GM19324 (cell line): ENCODE measurements around the gene FAM174A.
"Not testable (repeated sequence)": the region's sequence is repeated elsewhere in the genome, so short reads cannot be mapped to it uniquely, and the experiment has no call there.

Experiments used
- ATAC-seq: cut with Tn5 transposase; IDR thresholded peaks from one replicate; pipeline ENCODE4 v1.9.1; 2021; ENCODE audit warnings: mild to moderate bottlenecking, moderate library complexity; ENCODE audit not compliant: unreplicated experiment, low FRiP score

Gene FAM174A

DNA sequence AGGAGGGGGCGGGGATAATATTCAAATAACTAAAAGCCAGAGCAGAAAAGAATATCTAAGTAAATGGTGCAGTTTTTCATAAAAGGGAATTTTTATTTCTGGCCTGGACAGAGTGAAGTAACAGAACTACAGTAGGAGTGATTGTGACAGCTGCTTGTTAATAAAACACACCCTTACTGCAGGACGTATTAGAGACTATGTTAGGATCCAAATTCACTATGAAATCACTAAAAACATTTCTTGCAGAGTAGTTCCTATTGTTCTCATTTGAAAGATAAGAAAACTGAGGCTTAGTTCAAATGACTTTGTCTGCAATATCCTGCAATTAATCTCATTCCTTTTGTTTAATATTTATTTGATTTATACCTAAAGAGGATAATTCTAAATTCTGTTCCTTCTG lies 39.5 kb downstream of the FAM174A start:
- ATAC-seq, result no peak

DNA sequence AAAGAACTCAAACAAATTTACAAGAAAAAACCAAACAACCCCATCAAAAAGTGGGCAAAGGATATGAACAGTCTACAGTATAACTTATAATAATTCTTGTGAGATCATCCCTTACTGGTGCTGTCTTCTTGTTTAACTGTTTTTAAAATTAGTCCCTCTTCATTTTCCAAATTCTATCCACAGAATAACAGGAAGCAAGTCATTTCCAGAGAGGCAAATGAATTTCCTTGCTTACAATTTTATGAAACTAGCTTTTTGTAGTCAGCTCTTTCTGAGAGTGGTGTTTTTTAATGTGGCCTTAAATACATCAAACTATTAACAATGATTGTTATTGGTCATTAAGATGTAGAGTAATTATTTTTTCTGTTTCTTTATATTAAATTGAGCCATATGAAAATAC lies 40.6 kb downstream of the FAM174A start:
- ATAC-seq, result no peak

DNA sequence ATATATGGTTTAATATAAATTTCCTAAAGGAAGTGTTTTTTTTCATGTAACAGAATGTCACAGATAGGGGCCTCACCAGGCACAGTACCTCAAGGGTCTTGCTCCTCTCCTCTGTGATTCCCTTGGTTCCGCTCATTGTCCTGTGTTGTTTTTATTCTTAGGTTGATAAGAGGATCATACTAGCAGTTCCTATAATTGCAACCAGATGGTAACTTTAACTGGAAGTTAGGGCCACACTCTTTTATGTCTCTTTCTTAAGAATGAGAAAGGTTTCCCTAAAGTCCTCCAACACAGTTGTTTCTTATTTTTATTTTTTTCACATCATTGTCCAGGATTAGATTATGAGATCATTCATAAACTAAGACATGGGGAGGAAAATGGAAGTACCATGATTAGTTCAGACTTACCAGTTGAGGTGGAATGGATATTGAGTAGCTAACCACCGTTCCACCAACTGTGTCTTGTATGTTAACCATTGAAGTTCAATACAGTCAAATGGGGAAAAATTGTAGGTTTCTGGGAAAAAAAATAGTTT lies 41.1 kb downstream of the FAM174A start:
- no peak for ATAC-seq

DNA sequence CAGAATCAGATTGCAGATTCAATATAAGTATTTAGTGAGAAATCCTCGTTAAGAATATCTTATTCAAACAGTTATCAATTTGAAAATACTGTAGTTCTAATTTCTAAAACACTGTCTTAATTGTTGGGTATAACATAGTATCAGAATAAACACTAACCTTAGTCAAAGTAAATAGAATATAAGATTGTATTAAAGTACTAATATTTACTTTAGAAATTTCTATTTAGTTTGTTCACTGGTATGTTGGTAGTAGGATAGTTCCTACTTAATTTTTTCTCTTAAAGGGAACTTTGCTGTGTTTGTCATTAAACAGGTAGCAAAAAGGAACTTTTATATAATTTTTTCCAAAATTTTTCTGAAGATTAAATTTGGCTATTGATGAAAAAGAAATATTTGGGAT lies 42.3 kb downstream of the FAM174A start:
- ATAC-seq, result no peak

DNA sequence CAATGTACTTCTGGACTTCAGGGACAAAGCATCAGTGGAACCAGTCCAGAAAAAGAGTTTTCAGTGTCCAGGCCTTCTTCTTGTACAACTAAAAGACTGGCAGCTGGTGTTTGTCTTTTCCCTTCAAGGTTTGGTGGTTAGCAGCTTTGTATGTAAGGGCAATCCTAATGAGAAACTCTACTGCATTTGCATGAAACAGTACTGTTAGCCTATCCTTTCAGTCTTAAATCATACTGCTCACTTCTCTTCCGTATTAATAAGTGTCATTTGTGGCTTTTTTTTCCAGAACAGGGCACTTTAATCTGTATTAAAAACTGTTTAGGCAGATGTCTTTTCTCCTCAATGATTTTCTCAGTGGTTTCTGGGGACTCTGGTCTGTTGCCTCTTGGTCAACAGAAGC lies 48.9 kb downstream of the FAM174A start:
- ATAC-seq, result peak; percentile 93

DNA sequence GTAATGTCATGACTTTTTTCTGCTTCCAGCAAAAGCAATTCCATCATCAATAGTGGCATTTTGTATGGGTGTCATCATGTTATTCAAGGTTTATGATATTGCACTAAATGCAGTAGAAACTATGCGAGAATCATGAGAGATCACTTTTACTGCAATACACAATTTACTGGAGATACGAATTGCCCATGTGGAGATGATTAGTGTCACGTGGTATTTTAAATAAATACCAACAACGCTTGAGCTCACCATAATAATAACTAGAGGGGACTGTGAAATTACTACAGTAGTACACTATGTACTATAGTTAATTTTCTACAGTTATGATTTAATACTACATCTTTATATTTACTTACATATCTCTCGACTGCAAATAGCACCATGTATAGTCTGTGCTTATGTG lies 49.7 kb downstream of the FAM174A start:
- ATAC-seq, result no peak

DNA sequence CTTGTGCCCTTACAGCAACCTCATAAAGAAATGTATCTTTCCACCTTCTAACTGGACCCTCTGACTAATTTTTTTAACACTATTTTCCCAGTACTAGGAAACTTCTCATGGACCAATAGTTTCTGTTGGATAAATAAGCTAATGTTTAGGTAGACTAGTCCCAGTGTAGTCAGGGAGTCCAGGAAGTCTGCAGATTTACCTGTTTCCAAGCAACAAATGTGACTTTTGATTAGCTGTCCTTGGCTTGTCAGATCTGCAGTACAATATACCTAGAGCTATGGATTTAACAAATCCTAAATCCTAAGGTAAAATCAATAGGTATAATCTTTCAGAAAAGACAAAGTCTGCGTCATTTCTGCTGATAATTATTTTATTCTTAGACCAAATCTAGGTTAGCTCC lies 55.7 kb downstream of the FAM174A start:
- no peak for ATAC-seq

DNA sequence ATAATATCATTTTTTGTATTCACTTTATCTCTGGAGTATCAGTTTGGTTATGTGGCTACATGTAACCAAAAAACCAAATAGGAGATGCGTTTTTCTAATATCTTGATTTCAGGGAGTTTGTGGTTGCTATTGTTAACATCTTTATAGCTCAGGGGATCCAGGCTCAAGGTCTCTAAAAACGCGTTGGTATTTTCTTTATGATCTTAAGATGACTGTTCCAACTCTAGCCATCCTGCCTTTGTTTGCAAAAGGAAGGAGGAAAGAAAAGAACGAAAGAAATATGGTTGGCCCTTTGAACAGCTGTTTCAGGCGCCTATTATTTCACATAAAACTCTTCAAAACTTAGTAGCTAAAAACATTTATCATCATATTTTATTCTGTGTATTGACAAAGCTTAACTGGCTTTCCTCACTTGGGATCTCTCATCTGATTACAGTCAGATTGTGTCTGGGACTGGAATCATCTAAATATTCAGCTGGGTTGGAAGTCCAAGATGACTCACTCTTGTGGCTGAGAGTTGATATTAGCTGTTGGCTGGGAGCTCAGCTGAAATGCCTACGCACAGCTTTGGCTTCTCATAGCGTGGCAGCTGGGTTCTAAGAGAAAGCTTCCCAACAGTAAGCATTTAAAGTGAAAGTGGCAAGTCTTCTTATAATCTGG lies 60.1 kb downstream of the FAM174A start:
- ATAC-seq, result no peak

DNA sequence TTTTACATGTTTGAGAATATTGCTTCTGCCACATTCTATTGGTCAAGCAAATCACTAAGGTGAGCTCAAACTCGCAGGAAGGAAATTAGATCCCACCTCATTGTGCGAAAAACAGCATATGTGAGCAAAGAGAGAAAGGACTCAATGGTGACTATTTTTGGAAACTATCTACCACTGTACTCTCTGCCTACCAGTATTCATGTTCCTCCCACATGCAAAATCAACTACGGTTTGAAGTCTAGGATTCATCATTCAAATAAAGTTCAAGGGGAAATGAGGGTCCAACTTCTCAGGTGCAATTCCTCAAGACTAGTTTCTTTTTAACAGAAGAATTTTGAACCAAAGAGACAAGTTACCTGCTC lies 60.6 kb downstream of the FAM174A start:
- no peak for ATAC-seq

DNA sequence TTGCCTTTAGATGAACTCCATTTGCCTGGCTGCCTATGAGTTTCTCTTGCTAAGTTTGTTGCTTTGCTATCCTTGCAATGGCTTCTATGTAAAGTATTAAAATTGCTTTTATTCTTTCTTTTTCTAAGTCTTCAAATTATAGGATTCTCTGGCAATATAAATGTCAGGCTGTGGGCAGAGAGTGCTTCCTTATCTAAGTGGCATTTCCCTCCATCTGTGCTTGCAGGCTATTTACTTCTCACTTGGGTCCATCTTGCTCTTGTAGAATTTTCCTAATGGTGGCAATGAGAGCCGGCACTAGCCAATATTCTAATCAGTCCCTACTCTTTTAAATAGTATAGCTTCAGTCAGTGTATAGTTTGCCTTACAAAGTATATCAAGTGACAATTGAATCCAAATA lies 63.3 kb downstream of the FAM174A start:
- ATAC-seq, result no peak

DNA sequence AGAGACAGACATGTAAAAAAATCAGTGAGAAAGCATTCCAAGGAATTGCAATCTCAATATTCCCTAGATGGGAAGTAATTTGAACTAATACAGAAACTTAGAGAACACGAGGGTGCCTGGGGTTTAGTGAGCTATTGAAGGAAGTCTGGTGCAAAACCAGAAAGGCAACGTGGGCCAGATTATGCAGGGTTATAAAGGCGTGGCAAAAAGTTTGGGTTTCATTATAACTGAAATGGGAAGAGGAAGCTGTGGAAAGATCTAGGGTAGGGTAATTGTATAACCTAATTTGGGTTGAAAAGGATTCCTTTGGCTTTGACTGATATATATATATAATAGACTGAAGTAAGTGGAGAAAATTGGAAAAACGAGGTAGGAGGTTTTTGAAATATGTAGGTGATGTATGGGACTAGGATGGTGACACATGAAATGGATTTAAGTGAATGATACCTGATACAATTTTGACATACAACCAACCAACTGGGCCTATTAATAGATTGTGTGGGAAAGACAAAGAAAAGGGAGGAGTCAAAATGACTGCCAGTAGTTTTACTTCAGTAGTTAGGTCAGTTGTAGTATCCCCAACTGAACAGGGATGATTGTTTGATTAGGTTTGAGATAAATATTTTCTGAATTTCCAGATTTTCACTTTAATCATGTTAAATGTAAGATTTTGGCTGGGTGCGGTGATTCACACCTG lies 65.3 kb downstream of the FAM174A start:
- ATAC-seq, result no peak

DNA sequence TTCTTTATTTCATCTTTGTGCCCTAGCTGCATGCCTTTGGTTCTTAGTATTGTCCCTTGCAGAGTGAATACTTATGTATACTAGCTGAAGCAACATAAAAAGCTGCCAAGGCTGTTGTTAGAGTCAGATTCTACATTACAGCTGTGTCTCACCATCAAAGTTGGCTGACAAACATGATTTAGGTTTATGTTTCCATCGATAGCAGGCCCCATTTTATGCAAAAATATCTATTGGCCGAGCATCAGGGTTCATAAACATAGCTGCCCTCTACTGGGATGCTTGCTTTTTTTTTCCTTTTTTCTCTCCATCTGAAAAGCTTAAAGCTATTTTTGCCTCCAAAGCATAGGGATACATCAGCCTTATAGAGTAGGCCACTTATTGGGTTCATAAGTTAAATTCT lies 68.0 kb downstream of the FAM174A start:
- ATAC-seq, result no peak

DNA sequence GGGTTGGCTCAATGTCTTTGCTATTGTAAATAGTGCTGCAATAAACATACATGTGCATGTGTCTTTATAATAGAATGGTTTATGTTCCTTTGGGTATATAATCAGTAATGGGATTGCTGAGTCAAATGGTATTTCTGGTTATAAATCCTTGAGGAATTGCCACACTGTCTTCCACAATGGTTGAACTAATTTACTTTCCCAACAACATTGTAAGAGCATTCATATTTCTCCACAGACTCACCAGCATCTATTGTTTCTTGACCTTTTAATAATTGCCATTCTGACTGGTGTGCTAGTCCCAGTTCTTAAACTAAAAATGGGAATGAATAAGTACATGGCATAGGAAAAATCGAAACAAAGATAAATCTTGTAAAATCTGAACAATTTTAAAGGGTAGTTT lies 68.8 kb downstream of the FAM174A start:
- not testable (repeated sequence) for ATAC-seq

DNA sequence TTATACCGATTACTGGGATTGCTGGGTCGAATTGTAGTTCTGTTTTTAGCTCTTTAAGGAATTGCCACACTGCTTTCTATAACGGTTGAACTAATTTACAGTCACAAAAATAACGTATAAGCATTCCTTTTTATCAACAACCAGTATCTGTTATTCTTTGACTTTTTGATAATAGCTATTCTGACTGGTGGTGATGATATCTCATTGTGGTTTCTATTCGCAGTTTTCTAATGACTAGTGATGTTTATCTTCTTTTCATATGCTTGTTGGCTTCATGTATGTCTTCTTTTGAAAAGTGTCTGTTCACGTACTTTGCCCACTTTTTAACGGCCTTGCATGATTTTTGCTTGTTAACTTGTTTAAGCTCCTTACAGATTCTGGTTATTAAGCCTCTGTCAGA lies 74.4 kb downstream of the FAM174A start:
- no peak for ATAC-seq

DNA sequence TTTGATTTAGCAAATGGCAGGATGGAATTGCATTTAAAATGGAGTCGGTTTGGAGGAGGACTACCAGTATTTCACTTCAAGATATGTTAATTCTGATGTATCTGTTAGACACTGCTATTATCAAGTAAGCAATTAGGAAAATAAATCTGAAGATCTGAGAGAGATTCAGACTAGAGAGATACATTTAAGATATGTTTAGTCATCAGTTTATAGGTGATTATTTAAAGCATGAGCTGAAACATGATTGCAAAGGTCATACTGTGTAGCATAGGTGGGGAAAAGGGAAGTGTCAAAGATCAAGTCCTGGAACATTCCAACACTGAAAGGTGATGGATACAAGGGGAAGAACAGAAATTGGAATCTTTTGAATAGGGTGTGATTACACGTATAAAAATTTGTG lies 79.1 kb downstream of the FAM174A start:
- no peak for ATAC-seq

DNA sequence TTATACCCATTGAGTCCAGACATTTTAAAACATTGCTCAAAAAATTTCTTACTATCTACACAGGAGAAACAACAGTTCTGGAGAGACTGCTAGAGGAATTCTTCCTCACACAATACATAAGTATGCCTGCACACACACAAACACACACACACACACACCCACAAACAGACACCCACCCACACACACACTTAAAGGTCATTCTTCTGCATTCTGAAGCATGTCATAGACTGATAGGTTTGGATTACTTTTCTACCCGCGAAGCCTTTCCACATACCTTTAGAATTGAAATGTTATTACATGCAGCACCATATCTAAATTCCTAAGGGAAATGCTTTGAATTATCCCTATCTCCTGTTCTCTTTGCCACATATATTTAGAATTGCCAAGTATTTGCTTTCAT lies 80.2 kb downstream of the FAM174A start:
- no peak for ATAC-seq

DNA sequence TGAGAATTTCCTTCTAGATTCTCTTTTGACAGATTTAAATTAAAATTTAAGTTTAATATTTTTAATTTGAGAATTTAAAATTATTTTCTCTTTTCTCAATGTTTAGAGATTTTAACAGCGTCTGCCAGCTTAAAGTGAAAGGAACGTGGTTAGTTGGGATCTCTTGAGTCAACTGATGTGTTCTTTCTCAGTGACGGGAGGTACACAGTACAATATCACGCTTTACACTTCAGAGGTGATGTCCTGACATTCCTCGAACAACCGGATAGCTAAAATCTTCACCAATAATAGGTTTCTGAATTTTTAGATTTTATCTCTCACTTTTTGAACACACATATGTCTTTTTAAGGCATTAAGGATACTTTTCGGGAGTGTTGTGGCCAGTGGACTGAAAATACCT lies 81.1 kb downstream of the FAM174A start:
- ATAC-seq, result no peak

DNA sequence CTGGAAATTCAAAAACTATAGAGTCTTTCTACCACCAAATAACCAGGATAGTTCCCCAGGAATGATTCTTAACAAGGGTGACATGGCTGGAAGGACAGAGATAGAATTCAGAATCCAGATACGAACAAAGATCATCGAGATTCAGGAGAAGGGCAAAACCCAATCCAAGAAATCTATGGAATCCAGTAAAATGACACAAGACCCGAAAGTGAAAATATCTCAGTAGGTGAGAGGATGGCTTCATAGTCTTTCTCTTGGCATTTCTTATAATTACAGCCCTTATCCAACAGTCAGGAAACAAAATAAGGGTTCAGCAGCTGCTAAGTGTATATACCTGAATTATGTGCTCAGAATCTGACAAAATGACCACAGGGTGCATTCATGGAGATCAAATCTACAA lies 81.8 kb downstream of the FAM174A start:
- no peak for ATAC-seq

DNA sequence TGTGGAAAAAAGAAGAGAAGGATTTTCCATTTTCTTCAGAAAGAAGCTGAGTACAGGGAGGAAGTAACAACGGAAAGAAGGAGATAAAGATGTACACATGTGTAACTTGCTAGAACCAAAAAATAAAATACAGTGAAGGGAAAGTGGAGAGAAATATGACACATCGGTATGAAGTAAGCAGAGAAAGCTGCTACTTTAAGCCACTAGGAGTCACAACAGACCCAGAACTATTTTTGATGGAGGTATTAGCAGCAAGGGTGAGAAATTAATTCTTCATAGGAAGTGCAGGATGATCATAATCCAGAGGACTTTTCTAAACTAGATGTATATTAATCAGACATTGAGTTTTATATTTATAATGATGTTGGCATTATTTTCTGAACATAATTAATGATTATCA lies 88.5 kb downstream of the FAM174A start:
- ATAC-seq, result peak; percentile 82

DNA sequence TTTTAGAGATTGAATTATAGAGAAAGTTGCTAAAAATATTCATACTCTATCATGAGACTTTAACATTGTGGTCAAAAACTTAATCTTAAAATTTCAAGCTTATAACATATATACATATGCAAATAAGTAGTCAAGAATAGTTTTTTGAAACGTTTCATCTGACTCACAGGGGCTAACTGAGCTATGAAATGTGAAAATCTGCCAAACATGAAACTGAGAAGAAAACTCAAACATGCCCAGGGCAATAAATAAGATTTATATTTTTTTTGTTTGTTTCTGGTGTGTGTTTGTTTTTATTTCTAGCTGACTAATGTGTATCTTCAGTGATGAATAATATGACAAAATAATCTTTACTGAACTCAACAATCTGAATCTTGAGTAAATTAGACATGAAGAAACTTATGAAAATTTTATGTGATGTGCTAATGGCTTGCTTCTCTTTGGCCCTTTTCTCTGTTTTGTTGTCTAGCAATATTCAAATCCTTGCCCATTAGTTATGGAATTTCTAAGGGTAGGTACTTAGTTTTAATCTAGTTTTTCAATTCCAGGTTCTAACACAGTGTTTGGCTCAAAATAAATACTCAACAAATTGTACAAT lies 99.9 kb downstream of the FAM174A start:
- ATAC-seq, result peak; percentile 82
